PFSK-1 (cell line): ENCODE measurements around the gene HDAC4.

Experiments
- FOXP2 ChIP-seq: optimal IDR thresholded peaks from 2 replicates; pipeline ENCODE3; 2011; ENCODE audit warnings: borderline replicate concordance, control low read depth, inconsistent platforms; ENCODE audit not compliant: insufficient read depth; ENCODE audit errors: extremely low read length, extremely low read depth
- POLR2AphosphoS5 ChIP-seq: IDR thresholded peaks from 2 replicates; pipeline ENCODE4 v1.6.1; 2012; ENCODE audit warnings: low read depth, mild to moderate bottlenecking, control low read depth, low read length, moderate library complexity
- SIN3A ChIP-seq: IDR thresholded peaks from 2 replicates; pipeline ENCODE4 v1.6.1; 2012; ENCODE audit warnings: mild to moderate bottlenecking, low read length, moderate library complexity, borderline replicate concordance; ENCODE audit not compliant: insufficient read depth
- TAF1 ChIP-seq: IDR thresholded peaks from 2 replicates; pipeline ENCODE4 v1.6.1; 2012; ENCODE audit warnings: low read length, control low read depth, borderline replicate concordance; ENCODE audit not compliant: insufficient read depth
- TF ChIP-seq, protein P1 (sequence below), 2 experiments: IDR thresholded peaks; 2 replicates each; pipeline versions ENCODE4 v1.6.1 to v1.8.0; 2011 to 2012; ENCODE audit warnings: low read depth in 2 of 2, low read length in 2 of 2, control low read depth in 1 of 2, inconsistent platforms in 1 of 2, mild to moderate bottlenecking in 1 of 2, moderate library complexity in 1 of 2; ENCODE audit not compliant: insufficient read depth in 1 of 2

HDAC4 gene

GRCh38 chr2:239272626-239273025 is 128.2 kb downstream of the HDAC4 start:
- TF ChIP-seq, protein P1, sequence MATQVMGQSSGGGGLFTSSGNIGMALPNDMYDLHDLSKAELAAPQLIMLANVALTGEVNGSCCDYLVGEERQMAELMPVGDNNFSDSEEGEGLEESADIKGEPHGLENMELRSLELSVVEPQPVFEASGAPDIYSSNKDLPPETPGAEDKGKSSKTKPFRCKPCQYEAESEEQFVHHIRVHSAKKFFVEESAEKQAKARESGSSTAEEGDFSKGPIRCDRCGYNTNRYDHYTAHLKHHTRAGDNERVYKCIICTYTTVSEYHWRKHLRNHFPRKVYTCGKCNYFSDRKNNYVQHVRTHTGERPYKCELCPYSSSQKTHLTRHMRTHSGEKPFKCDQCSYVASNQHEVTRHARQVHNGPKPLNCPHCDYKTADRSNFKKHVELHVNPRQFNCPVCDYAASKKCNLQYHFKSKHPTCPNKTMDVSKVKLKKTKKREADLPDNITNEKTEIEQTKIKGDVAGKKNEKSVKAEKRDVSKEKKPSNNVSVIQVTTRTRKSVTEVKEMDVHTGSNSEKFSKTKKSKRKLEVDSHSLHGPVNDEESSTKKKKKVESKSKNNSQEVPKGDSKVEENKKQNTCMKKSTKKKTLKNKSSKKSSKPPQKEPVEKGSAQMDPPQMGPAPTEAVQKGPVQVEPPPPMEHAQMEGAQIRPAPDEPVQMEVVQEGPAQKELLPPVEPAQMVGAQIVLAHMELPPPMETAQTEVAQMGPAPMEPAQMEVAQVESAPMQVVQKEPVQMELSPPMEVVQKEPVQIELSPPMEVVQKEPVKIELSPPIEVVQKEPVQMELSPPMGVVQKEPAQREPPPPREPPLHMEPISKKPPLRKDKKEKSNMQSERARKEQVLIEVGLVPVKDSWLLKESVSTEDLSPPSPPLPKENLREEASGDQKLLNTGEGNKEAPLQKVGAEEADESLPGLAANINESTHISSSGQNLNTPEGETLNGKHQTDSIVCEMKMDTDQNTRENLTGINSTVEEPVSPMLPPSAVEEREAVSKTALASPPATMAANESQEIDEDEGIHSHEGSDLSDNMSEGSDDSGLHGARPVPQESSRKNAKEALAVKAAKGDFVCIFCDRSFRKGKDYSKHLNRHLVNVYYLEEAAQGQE (IDR thresholded peaks at IDR 0.05; ENCODE audit: insufficient read depth in 1 of 2, low read depth in 2 of 2, low read length in 2 of 2): no peak
- TF ChIP-seq SIN3A (no peak), FOXP2 (no peak), TAF1 (no peak), POLR2AphosphoS5 (no peak)

- TF ChIP-seq TAF1 (no peak), SIN3A (no peak), POLR2AphosphoS5 (no peak), FOXP2 (no peak)
- TF ChIP-seq, protein P1 (IDR thresholded peaks at IDR 0.05; ENCODE audit: insufficient read depth in 1 of 2, low read depth in 2 of 2, low read length in 2 of 2): no peak
Measured at GRCh38 chr2:239271882-239272281, 128.9 kb downstream of the HDAC4 start.

- no peak for TF ChIP-seq TAF1
- TF ChIP-seq SIN3A: no peak
- TF ChIP-seq FOXP2: no peak
Measured at GRCh38 chr2:239271471-239271870, 129.3 kb downstream of the HDAC4 start.

- TF ChIP-seq POLR2AphosphoS5 (no peak), SIN3A (no peak), TAF1 (no peak), FOXP2 (no peak)
- TF ChIP-seq, protein P1 (IDR thresholded peaks at IDR 0.05; ENCODE audit: insufficient read depth in 1 of 2, low read depth in 2 of 2, low read length in 2 of 2): no peak
Measured at GRCh38 chr2:239269916-239270315, 130.9 kb downstream of the HDAC4 start.

GRCh38 chr2:239269173-239269885 is 131.5 kb downstream of the HDAC4 start:
- TF ChIP-seq, protein P1 (IDR thresholded peaks at IDR 0.05; ENCODE audit: insufficient read depth in 1 of 2, low read depth in 2 of 2, low read length in 2 of 2): no peak
- no peak for TF ChIP-seq SIN3A
- no peak for TF ChIP-seq POLR2AphosphoS5
- TF ChIP-seq FOXP2: no peak
- no peak for TF ChIP-seq TAF1
